DMS 273 (cell line): ENCODE data around the gene LNX1.

Experiments used
- DNase-seq: peaks from one replicate; lab custom pipeline; 2025; ENCODE audit not compliant: unreplicated experiment; lab: John Stamatoyannopoulos, UW

LNX1 gene

GRCh38 chr4:53601251-53601764 lies 10.0 kb upstream of the LNX1 start:
- DNase-seq = peak; percentile 88

DNA sequence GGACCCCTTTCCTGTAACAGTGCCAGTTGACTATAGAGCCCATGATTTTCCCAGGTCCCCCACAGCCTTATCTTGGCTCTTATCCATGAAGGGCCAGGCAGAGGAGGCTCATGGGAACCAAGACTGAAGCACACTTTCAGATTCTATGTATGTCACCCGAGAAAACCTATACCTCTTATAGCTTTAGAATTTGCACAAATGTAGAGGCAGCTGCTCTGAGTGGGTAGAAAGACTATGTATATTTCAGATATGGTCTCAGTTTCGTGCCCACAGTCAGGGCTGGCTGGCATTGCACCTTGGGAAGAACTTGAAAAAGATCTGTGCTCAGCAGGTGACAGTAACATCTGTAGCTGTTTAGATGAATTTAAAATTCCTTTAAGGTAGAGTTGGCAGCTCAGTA lies 8.3 kb upstream of the LNX1 start:
- DNase-seq = no peak

GRCh38 chr4:53598901-53599300 lies 7.6 kb upstream of the LNX1 start:
- DNase-seq = no peak

DNA sequence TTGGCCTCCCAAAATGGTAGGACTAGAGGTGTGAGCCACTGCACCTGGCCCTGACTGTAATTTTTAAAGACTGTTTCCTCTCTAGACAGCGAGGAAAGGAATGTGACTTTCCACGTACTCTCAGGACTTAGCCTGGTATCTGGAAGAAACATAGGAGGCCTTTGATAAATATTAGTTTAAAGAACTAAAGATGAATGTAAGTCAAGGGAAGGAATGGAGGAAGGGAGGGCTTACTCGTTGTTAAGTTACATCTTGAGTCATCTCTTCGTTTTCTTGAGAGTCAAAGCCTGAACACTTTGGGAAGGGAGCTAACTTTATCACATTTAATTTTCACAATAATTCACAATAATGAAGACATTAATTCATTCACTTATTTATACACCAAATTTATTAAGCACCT lies 7.2 kb upstream of the LNX1 start:
- no peak for DNase-seq

- DNase-seq = no peak
Observed at GRCh38 chr4:53596901-53597300, 5.6 kb upstream of the LNX1 start.

- no peak for DNase-seq
Observed at GRCh38 chr4:53595834-53596233, 4.5 kb upstream of the LNX1 start.

DNA sequence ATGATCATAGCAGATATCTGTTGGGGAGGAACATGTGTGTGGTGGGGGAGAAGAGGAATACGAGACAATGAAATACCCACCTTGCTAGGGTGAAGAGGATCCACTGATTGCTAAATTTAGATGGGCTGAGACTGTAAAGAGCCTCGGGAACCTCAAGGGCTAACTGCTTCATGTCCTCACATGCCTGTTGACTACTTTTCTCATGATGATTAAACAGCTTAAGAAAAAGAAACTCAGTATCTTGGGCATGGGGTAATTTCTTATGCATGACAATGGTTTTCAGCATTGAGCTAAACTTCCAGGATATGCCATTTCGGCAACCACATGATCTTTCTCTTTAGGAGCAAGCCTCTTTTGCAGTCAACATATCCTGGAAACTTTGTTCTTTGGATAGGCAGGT lies 3.9 kb upstream of the LNX1 start:
- DNase-seq = no peak

DNA sequence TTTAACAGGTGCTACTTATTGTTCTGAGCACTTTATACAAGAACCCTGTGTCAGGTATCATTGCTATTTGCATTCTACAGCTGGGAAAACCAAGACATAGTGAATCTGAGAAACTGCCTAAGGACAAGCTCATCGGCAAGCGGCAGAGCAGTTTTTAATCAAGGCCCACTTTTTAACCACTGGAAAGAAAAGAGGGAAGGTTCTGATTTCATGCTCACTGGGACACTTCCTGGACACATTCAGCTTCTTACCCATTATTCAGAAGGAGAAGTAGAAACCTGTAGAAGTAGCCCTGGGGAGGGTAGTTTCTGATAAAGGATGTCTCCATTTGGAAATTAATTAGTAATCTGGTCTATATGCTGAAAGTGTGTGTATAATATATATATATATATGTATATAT lies 2.5 kb upstream of the LNX1 start:
- no peak for DNase-seq

- no peak for DNase-seq
Observed at GRCh38 chr4:53592686-53593501, 1.6 kb upstream of the LNX1 start.

GRCh38 chr4:53592122-53592521 lies 836 bp upstream of the LNX1 start:
- DNase-seq = no peak

- DNase-seq = no peak
Observed at GRCh38 chr4:53590187-53590586, 1.1 kb downstream of the LNX1 start.

DNA sequence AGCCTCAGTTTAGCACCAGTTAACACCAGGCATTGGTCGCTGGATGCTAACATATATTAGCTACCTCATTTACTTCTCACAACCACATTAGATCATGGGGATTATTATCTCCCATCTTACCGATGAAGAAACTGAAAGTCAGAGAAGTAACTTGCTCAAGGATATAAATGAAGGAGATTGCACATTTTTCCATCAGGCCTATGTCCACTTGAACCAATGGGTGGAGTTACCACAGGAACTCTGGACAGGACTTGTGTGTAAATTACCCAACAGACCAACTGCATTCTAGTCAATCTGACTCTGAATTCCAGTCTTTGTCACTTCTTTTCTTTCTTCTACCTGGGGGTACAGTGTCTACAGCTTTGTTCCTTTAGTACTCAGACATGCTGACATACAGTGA lies 1.8 kb downstream of the LNX1 start:
- no peak for DNase-seq

DNA sequence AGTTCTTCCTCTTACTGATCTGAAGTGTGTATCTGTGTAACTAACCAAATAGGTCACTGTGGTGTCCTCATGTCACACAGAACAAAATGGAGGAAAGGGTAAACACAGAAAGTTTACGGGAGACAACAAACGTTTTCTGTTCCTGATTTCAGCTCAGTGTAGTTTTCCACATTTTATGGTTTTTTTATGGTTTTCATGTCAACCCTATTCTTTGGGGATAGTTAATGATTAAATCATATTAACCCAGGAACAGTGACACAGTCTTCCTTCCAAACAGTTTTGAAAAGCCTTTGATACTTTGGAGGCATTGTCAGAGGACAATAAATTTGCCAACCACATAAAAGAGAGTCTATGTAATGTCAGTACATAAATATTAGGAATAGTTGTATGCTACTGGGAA lies 4.2 kb downstream of the LNX1 start:
- no peak for DNase-seq

DNA sequence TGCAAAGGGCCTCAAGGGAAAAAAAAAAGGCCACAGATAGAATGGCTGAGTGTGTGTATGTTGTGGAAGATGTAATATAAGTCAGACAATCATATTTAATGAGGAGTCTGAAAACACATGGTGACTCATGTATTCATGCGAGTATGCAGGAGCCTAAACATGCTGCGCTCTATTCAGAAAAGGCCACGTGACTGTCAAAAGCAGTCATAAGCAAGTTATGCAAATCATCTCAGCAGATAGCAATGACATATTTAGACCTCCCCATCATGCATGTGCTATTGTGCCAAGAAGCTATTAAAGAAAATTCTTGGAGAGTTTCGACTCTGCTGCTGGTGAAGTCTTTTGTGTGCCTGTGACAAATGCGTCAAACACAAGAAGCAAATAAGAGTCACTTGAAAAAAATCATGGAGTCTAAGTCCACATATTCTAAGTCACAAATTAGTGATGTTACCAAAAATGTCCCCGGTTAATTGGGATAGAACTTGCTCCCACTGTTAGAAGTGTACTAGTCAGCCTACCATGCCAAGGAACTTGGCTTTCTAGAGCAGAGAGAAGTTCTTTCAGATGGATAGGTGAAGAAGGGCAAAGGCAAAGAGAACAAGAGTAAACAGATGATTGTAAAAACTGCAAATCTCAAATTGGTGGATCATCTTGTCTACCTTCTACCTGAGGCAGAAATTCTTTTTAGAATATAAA lies 5.0 kb downstream of the LNX1 start:
- DNase-seq = no peak

DNA sequence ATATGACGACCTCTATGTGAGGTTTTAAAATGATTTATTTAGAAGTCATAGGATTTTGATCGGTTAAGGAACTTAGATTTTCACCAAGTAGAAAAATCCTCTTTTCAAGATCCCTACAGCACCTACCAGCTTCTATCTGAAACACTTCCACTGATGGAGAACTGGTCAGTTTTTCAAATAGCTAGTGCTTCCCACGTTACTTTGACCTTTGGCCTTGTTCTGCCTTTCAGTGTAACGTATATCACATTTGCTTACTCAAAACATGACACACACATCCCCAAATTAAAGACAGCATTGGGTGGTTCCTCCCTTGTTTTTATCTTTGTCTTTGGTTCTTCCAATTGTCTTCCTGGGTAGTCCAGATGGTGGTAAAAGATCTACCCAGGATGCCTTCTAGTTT lies 6.6 kb downstream of the LNX1 start:
- no peak for DNase-seq

- DNase-seq = no peak
Observed at GRCh38 chr4:53583513-53583912, 7.8 kb downstream of the LNX1 start.

DNA sequence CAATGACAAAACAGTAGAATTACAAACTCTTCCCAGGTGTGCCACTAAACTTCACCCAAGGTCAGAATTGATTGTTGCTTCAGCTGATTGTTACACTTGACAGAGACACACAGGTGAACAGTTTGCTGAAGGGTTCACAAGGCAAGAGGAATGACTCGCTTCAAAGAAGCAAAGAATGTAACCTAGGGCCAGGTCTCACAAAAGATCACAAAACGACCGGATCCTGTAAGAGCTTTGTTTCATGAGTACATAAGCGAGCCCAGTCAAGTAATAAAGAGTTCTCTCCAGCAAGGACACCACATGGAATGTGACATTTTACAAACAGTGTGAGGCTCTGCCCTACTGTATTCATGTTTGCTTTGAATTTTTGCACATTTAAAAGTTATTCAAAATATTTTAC lies 9.1 kb downstream of the LNX1 start:
- DNase-seq = no peak

DNA sequence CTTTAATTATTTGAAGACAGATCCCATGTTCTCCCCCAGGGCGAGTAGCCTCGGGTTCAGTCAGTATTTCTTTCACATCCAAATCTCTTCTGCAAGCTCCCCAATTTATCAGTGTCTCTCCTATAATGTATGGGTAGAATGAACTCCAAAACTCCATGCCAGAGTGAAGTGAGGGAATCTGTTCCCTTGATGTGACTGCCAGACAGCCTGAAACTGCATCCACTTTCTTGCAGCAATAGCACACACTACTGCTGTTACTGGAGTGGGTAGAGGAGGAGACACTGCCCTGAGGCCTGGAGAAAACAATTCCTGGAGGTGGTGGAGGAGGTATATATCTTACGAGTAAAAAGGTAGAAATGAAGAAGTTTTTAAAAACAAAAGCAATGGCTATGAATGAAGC lies 11.0 kb downstream of the LNX1 start:
- no peak for DNase-seq

GRCh38 chr4:53579826-53580225 lies 11.5 kb downstream of the LNX1 start:
- no peak for DNase-seq

GRCh38 chr4:53576676-53577372 lies 14.5 kb downstream of the LNX1 start:
- DNase-seq = no peak

- no peak for DNase-seq
Observed at GRCh38 chr4:53576071-53576617, 15.1 kb downstream of the LNX1 start.

DNA sequence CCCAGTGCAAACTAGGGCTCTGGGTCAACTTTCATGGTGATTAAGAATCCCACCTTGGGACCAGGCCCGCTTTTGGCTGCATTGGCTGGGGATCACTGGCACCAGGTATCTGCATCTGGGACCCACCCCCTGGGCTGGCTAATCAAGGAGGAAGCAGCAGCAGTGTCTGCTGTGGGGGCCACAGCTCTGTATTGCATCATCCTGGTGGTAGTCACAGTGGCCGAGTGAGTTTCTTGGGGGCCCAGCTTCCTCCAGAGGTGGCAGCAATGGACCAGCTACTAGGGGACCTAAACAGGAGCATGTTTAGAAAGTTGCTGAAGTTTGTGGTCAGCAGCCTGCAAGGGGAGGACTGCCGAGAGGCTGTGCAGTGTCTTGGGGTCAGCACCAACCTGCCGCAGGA lies 15.7 kb downstream of the LNX1 start:
- no peak for DNase-seq
